ENCODE data around the gene MYL3. TPM values are rescaled to one million over a fixed set of nuclear protein-coding genes. Genes with fewer than 3 reads are reported as not detected.
A peak's percentile ranks its signal among the peaks of the same experiment; 100 is the strongest.

Gene MYL3
- total and polyA plus RNA-seq, 4 donors, result 2.2 to 5.8 (median 2.3) TPM

- no peak for DNase-seq (ENCODE audit: low read depth in 4 of 6, low spot score in 6 of 6)
- Histone ChIP-seq H3K27me3 (ENCODE audit: control insufficient read depth, insufficient read depth, low read length) (peaks cover 39% of the 10 kb centered on the region), H3K9me3 (ENCODE audit: control insufficient read depth, insufficient read depth, low read length) (no peaks in the 10 kb centered on the region), H3K36me3 (ENCODE audit: control insufficient read depth, insufficient read depth, low read length) (no peaks in the 10 kb centered on the region), H3K27ac (ENCODE audit: low read depth, low read length) (no peak overlapping the region), H3K4me3 (ENCODE audit: low read depth, low read length) (no peak overlapping the region), H3K4me1 (ENCODE audit: control insufficient read depth, insufficient read depth, low read length) (peaks cover 37% of the 10 kb centered on the region)
- 98% methylated on average over 3 of the region's 3 CpGs for WGBS (ENCODE audit: insufficient coverage)
Observed at GRCh38 chr3:46885612-46886011, 22.4 kb upstream of the MYL3 start.

- Histone ChIP-seq H3K36me3 (ENCODE audit: control insufficient read depth, insufficient read depth, low read length) (no peaks in the 10 kb centered on the region), H3K4me3 (ENCODE audit: low read depth, low read length) (no peak overlapping the region), H3K27ac (ENCODE audit: low read depth, low read length) (no peak overlapping the region), H3K27me3 (ENCODE audit: control insufficient read depth, insufficient read depth, low read length) (peaks cover 39% of the 10 kb centered on the region), H3K4me1 (ENCODE audit: control insufficient read depth, insufficient read depth, low read length) (peaks cover 35% of the 10 kb centered on the region), H3K9me3 (ENCODE audit: control insufficient read depth, insufficient read depth, low read length) (no peaks in the 10 kb centered on the region)
- whole genome bisulfite sequencing (ENCODE audit: insufficient coverage), result 60% methylated on average over 1 of the region's 7 CpGs
- DNase-seq (ENCODE audit: low read depth in 4 of 6, low spot score in 6 of 6), result no peak
Observed at GRCh38 chr3:46884929-46885328, 21.7 kb upstream of the MYL3 start.

GRCh38 chr3:46884427-46884826 lies 21.2 kb upstream of the MYL3 start:
- H3K9me3 ChIP-seq (ENCODE audit: control insufficient read depth, insufficient read depth, low read length), result no peaks in the 10 kb centered on the region
- no peak for DNase-seq (ENCODE audit: low read depth in 4 of 6, low spot score in 6 of 6)
- 33% methylated on average over 4 of the region's 5 CpGs for WGBS (ENCODE audit: insufficient coverage)
- no peaks in the 10 kb centered on the region for H3K36me3 ChIP-seq (ENCODE audit: control insufficient read depth, insufficient read depth, low read length)
- H3K27ac ChIP-seq (ENCODE audit: low read depth, low read length), result no peak overlapping the region
- peaks cover 39% of the 10 kb centered on the region for H3K27me3 ChIP-seq (ENCODE audit: control insufficient read depth, insufficient read depth, low read length)
- peaks cover 32% of the 10 kb centered on the region for H3K4me1 ChIP-seq (ENCODE audit: control insufficient read depth, insufficient read depth, low read length)
- H3K4me3 ChIP-seq (ENCODE audit: low read depth, low read length), result no peak overlapping the region

- 41% methylated on average over 2 of the region's 4 CpGs for WGBS (ENCODE audit: insufficient coverage)
- H3K36me3 ChIP-seq (ENCODE audit: control insufficient read depth, insufficient read depth, low read length), result no peaks in the 10 kb centered on the region
- peak overlapping the region; percentile 6 for H3K4me3 ChIP-seq (ENCODE audit: low read depth, low read length)
- H3K27ac ChIP-seq (ENCODE audit: low read depth, low read length), result no peak overlapping the region
- no peaks in the 10 kb centered on the region for H3K9me3 ChIP-seq (ENCODE audit: control insufficient read depth, insufficient read depth, low read length)
- peaks cover 39% of the 10 kb centered on the region for H3K27me3 ChIP-seq (ENCODE audit: control insufficient read depth, insufficient read depth, low read length)
- no peak for DNase-seq (ENCODE audit: low read depth in 4 of 6, low spot score in 6 of 6)
- peaks cover 33% of the 10 kb centered on the region for H3K4me1 ChIP-seq (ENCODE audit: control insufficient read depth, insufficient read depth, low read length)
Observed at GRCh38 chr3:46883830-46884185, 20.6 kb upstream of the MYL3 start.

- peaks cover 39% of the 10 kb centered on the region for H3K27me3 ChIP-seq (ENCODE audit: control insufficient read depth, insufficient read depth, low read length)
- peak in 2 of 6 donors; percentile 30 to 57 for DNase-seq (ENCODE audit: low read depth in 4 of 6, low spot score in 6 of 6)
- peak overlapping the region; percentile 54 for H3K4me3 ChIP-seq (ENCODE audit: low read depth, low read length)
- peaks cover 32% of the 10 kb centered on the region for H3K4me1 ChIP-seq (ENCODE audit: control insufficient read depth, insufficient read depth, low read length)
- no peaks in the 10 kb centered on the region for H3K9me3 ChIP-seq (ENCODE audit: control insufficient read depth, insufficient read depth, low read length)
- no peak overlapping the region for H3K27ac ChIP-seq (ENCODE audit: low read depth, low read length)
- under 1% methylated on average over 49 of the region's 78 CpGs for WGBS (ENCODE audit: insufficient coverage)
- no peaks in the 10 kb centered on the region for H3K36me3 ChIP-seq (ENCODE audit: control insufficient read depth, insufficient read depth, low read length)
Observed at GRCh38 chr3:46883054-46883829, 20.0 kb upstream of the MYL3 start.

- DNase-seq (ENCODE audit: low read depth in 4 of 6, low spot score in 6 of 6), result peak in 2 of 6 donors; percentile 6 to 54
- under 1% methylated on average over 71 of the region's 72 CpGs for WGBS (ENCODE audit: insufficient coverage)
- Histone ChIP-seq H3K4me1 (ENCODE audit: control insufficient read depth, insufficient read depth, low read length) (peaks cover 32% of the 10 kb centered on the region), H3K27me3 (ENCODE audit: control insufficient read depth, insufficient read depth, low read length) (peaks cover 39% of the 10 kb centered on the region), H3K9me3 (ENCODE audit: control insufficient read depth, insufficient read depth, low read length) (no peaks in the 10 kb centered on the region), H3K4me3 (ENCODE audit: low read depth, low read length) (peak overlapping the region; percentile 54), H3K27ac (ENCODE audit: low read depth, low read length) (peak overlapping the region; percentile 33), H3K36me3 (ENCODE audit: control insufficient read depth, insufficient read depth, low read length) (no peaks in the 10 kb centered on the region)
Observed at GRCh38 chr3:46882377-46883053, 19.3 kb upstream of the MYL3 start.

GRCh38 chr3:46881596-46882376 lies 18.5 kb upstream of the MYL3 start:
- Histone ChIP-seq H3K36me3 (ENCODE audit: control insufficient read depth, insufficient read depth, low read length) (no peaks in the 10 kb centered on the region), H3K4me1 (ENCODE audit: control insufficient read depth, insufficient read depth, low read length) (peaks cover 34% of the 10 kb centered on the region), H3K27ac (ENCODE audit: low read depth, low read length) (peak overlapping the region; percentile 25), H3K27me3 (ENCODE audit: control insufficient read depth, insufficient read depth, low read length) (peaks cover 39% of the 10 kb centered on the region), H3K4me3 (ENCODE audit: low read depth, low read length) (peak overlapping the region; percentile 54), H3K9me3 (ENCODE audit: control insufficient read depth, insufficient read depth, low read length) (no peaks in the 10 kb centered on the region)
- peak in 2 of 6 donors; percentile 19 to 49 for DNase-seq (ENCODE audit: low read depth in 4 of 6, low spot score in 6 of 6)
- under 1% methylated on average over 71 of the region's 83 CpGs for WGBS (ENCODE audit: insufficient coverage)

GRCh38 chr3:46880884-46881595 lies 17.8 kb upstream of the MYL3 start:
- Histone ChIP-seq H3K4me1 (ENCODE audit: control insufficient read depth, insufficient read depth, low read length) (peaks cover 35% of the 10 kb centered on the region), H3K4me3 (ENCODE audit: low read depth, low read length) (peak overlapping the region; percentile 49), H3K36me3 (ENCODE audit: control insufficient read depth, insufficient read depth, low read length) (no peaks in the 10 kb centered on the region), H3K27ac (ENCODE audit: low read depth, low read length) (no peak overlapping the region), H3K9me3 (ENCODE audit: control insufficient read depth, insufficient read depth, low read length) (no peaks in the 10 kb centered on the region), H3K27me3 (ENCODE audit: control insufficient read depth, insufficient read depth, low read length) (peaks cover 39% of the 10 kb centered on the region)
- DNase-seq (ENCODE audit: low read depth in 4 of 6, low spot score in 6 of 6), result no peak
- 17% methylated on average over 17 of the region's 29 CpGs for WGBS (ENCODE audit: insufficient coverage)

- Histone ChIP-seq H3K36me3 (ENCODE audit: control insufficient read depth, insufficient read depth, low read length) (no peaks in the 10 kb centered on the region), H3K4me1 (ENCODE audit: control insufficient read depth, insufficient read depth, low read length) (peaks cover 51% of the 10 kb centered on the region), H3K27me3 (ENCODE audit: control insufficient read depth, insufficient read depth, low read length) (peaks cover 24% of the 10 kb centered on the region), H3K4me3 (ENCODE audit: low read depth, low read length) (no peak overlapping the region), H3K9me3 (ENCODE audit: control insufficient read depth, insufficient read depth, low read length) (no peaks in the 10 kb centered on the region), H3K27ac (ENCODE audit: low read depth, low read length) (no peak overlapping the region)
- 100% methylated on average over 1 of the region's 2 CpGs for WGBS (ENCODE audit: insufficient coverage)
- no peak for DNase-seq (ENCODE audit: low read depth in 4 of 6, low spot score in 6 of 6)
Observed at GRCh38 chr3:46878781-46879436, 15.7 kb upstream of the MYL3 start.
